Measurements from ENCODE around the gene SORT1. TPM values are rescaled to one million over a fixed set of nuclear protein-coding genes. Genes with fewer than 3 reads are reported as not detected.

SORT1 gene
- polyA plus RNA-seq, 1 of the 3 experiments (the other 2 are of a cell fraction), result 8.5 TPM

DNA sequence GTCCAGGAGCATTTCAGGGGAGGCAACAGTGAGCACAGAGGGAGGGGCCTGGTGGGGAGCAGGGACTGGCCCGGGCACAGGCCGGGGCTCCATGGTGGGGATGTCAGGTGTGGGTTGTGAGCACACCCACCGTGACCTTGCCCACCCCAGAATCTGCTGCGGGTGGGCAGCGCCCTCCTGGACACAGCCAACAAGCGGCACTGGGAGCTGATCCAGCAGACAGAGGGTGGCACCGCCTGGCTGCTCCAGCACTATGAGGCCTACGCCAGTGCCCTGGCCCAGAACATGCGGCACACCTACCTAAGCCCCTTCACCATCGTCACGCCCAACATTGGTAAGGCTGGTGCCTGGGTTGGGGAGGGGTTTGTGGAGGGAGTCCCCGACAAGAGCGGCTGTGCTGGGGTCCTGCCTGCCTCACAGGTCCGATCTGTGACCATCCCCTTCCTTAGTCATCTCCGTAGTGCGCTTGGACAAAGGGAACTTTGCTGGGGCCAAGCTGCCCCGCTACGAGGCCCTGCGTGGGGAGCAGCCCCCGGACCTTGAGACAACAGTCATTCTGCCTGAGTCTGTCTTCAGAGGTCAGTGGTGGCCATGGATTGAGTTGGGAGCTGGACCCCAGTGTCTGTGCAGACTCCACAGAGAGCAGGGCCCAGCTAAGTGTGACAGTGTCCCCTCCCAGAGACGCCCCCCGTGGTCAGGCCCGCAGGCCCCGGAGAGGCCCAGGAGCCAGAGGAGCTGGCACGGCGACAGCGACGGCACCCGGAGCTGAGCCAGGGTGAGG lies 129.1 kb downstream of the SORT1 start:
- Histone ChIP-seq H3F3A (replicated peaks; ENCODE audit: insufficient read depth) (no peaks in the 10 kb centered on the region), H3K27ac (ENCODE audit: low read depth in 2 of 2, low read length in 1 of 2) (no peak overlapping the region), H3K4me2 (no peak overlapping the region), H3K4me1 (ENCODE audit: control insufficient read depth in 1 of 2, insufficient read depth in 2 of 2, low read depth in 1 of 2, low read length in 1 of 2) (peaks cover 0 to 4% of the 10 kb centered on the region in 2 experiments; a peak in 1 of 4 replicates), H4K20me1 (ENCODE audit: insufficient read depth) (no peaks in the 10 kb centered on the region), H3K36me3 (replicated peaks in 1 of 2; ENCODE audit: control insufficient read depth in 1 of 2, insufficient read depth in 2 of 2, low read length in 1 of 2) (no peaks in the 10 kb centered on the region), H3K4me3 (ENCODE audit: low read depth in 2 of 2, low read length in 1 of 2) (no peak overlapping the region), H3K79me2 (ENCODE audit: insufficient read depth) (no peaks in the 10 kb centered on the region), H3K9ac (no peak overlapping the region), H3K9me3 (no peaks in the 10 kb centered on the region), H3K27me3 (ENCODE audit: insufficient read depth) (no peaks in the 10 kb centered on the region), H2AFZ (ENCODE audit: low read depth) (no peak overlapping the region), H3K9me2 (no peaks in the 10 kb centered on the region)
- TF ChIP-seq, protein P1, sequence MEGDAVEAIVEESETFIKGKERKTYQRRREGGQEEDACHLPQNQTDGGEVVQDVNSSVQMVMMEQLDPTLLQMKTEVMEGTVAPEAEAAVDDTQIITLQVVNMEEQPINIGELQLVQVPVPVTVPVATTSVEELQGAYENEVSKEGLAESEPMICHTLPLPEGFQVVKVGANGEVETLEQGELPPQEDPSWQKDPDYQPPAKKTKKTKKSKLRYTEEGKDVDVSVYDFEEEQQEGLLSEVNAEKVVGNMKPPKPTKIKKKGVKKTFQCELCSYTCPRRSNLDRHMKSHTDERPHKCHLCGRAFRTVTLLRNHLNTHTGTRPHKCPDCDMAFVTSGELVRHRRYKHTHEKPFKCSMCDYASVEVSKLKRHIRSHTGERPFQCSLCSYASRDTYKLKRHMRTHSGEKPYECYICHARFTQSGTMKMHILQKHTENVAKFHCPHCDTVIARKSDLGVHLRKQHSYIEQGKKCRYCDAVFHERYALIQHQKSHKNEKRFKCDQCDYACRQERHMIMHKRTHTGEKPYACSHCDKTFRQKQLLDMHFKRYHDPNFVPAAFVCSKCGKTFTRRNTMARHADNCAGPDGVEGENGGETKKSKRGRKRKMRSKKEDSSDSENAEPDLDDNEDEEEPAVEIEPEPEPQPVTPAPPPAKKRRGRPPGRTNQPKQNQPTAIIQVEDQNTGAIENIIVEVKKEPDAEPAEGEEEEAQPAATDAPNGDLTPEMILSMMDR (IDR thresholded peaks at IDR 0.05), result no peak
- TF ChIP-seq POLR2AphosphoS5 (IDR thresholded peaks at IDR 0.05; ENCODE audit: low read depth, low read length) (no peak), MXI1 (IDR thresholded peaks at IDR 0.05; ENCODE audit: low read depth, low read length) (no peak)
- CTCF ChIA-PET, result interaction anchor here (1.2 to 4.9 kb wide), 4 partner anchors 8 to 156 kb away, joined by 4 to 32 read pairs (median 5); partner anchors contain the start of gene SORT1
- DNase-seq, result no peak
- WGBS (ENCODE audit: low lambda C conversion rate), result 93% methylated on average over 15 of the region's 29 CpGs
- POLR2A ChIA-PET, result no interaction called here

- no peak overlapping the region for H3K4me3 ChIP-seq (ENCODE audit: low read depth in 2 of 2, low read length in 1 of 2)
- no peak overlapping the region for H3K9ac ChIP-seq
- DNase-seq, result no peak
- no peaks in the 10 kb centered on the region for H3K9me2 ChIP-seq
- H3K4me1 ChIP-seq (ENCODE audit: control insufficient read depth in 1 of 2, insufficient read depth in 2 of 2, low read depth in 1 of 2, low read length in 1 of 2), result peaks cover 0 to 9% of the 10 kb centered on the region in 2 experiments; a peak in 1 of 4 replicates
- H3K9me3 ChIP-seq, result no peaks in the 10 kb centered on the region
- TF ChIP-seq, protein P1 (IDR thresholded peaks at IDR 0.05), result no peak
- TF ChIP-seq EP300 (IDR thresholded peaks at IDR 0.05; ENCODE audit: borderline replicate concordance in 1 of 2, low read depth in 1 of 2, low read length in 1 of 2) (no peak), TCF12 (IDR thresholded peaks at IDR 0.05) (no peak), MXI1 (IDR thresholded peaks at IDR 0.05; ENCODE audit: low read depth, low read length) (no peak), TAF1 (IDR thresholded peaks at IDR 0.05; ENCODE audit: borderline replicate concordance, low read depth, low read length) (no peak), JUND (IDR thresholded peaks at IDR 0.05) (no peak), MEF2A (IDR thresholded peaks at IDR 0.05; ENCODE audit: borderline replicate concordance, low read depth) (no peak), SMC3 (IDR thresholded peaks at IDR 0.05; ENCODE audit: low read depth, low read length) (no peak), RXRA (IDR thresholded peaks at IDR 0.05; ENCODE audit: borderline replicate concordance, low read depth) (no peak), NFIC (IDR thresholded peaks at IDR 0.05; ENCODE audit: borderline replicate concordance) (no peak), RFX5 (IDR thresholded peaks at IDR 0.05; ENCODE audit: low read length) (no peak), YY1 (IDR thresholded peaks at IDR 0.05; ENCODE audit: low read depth) (no peak), USF2 (IDR thresholded peaks at IDR 0.05; ENCODE audit: borderline replicate concordance, low read depth, low read length) (no peak), TEAD4 (IDR thresholded peaks at IDR 0.05; ENCODE audit: borderline replicate concordance, insufficient read depth) (no peak), NRF1 (IDR thresholded peaks at IDR 0.05; ENCODE audit: low read depth, low read length) (no peak)
- CTCF ChIA-PET, result interaction anchor here (1.2 to 4.9 kb wide), 3 partner anchors 9 to 156 kb away, joined by 5 to 32 read pairs (median 5); partner anchors contain the start of gene SORT1
- no peak overlapping the region for H3K4me2 ChIP-seq
- no peak overlapping the region for H2AFZ ChIP-seq (ENCODE audit: low read depth)
- H3F3A ChIP-seq (replicated peaks; ENCODE audit: insufficient read depth), result no peaks in the 10 kb centered on the region
- no peak overlapping the region; a peak in 1 of 4 replicates for H3K27ac ChIP-seq (ENCODE audit: low read depth in 2 of 2, low read length in 1 of 2)
- H4K20me1 ChIP-seq (ENCODE audit: insufficient read depth), result no peaks in the 10 kb centered on the region
- H3K79me2 ChIP-seq (ENCODE audit: insufficient read depth), result no peaks in the 10 kb centered on the region
- no peaks in the 10 kb centered on the region for H3K27me3 ChIP-seq (ENCODE audit: insufficient read depth)
- H3K36me3 ChIP-seq (replicated peaks in 1 of 2; ENCODE audit: control insufficient read depth in 1 of 2, insufficient read depth in 2 of 2, low read length in 1 of 2), result no peaks in the 10 kb centered on the region
- WGBS (ENCODE audit: low lambda C conversion rate), result 91% methylated on average over 12 of the region's 17 CpGs
- POLR2A ChIA-PET, result no interaction called here
Observed at GRCh38 chr1:109267743-109268300, 129.9 kb downstream of the SORT1 start.
